Suppressor macrophage (primary cell): ENCODE data around the gene ADAMTS14.
A peak's percentile ranks its signal among the peaks of the same experiment; 100 is the strongest.
"Not testable (repeated sequence)": the region's sequence is repeated elsewhere in the genome, so short reads cannot be mapped to it uniquely, and the experiment has no call there.

ENCODE experiments used
- DNase-seq, 4 experiments: peaks; one replicate each; pipeline ENCODE4 v3.0.0-alpha.2; 2020 to 2022
- total RNA-seq, 17 experiments: gene quantifications; one replicate each; lab custom pipeline; 2026; ENCODE audit warnings: mixed read lengths in 6 of 17, inconsistent platforms in 3 of 17; lab: John Stamatoyannopoulos, UW

The ADAMTS14 gene
- 0 to 4.7 (median 0.11) reads per million in 17 experiments for total RNA-seq

- peak in 3 of 4 experiments; percentile 42 to 64 (median 47) for DNase-seq
Measured at GRCh38 chr10:70672165-70673042, at the start of gene ADAMTS14. TSS of gene ADAMTS14 (plus strand) at chr10:70672506. CDS start at chr10:70672803, 297 bp downstream.

GRCh38 chr10:70622541-70622940 is 49.8 kb upstream of the ADAMTS14 start:
- no peak for DNase-seq

- DNase-seq, result no peak
Measured at GRCh38 chr10:70622981-70623844, 49.1 kb upstream of the ADAMTS14 start.

- no peak for DNase-seq
Measured at GRCh38 chr10:70626056-70626455, 46.2 kb upstream of the ADAMTS14 start.

- DNase-seq, result no peak
Measured at GRCh38 chr10:70629338-70629737, 43.0 kb upstream of the ADAMTS14 start.

GRCh38 chr10:70631735-70632134 is 40.6 kb upstream of the ADAMTS14 start:
- DNase-seq, result not testable (repeated sequence)

GRCh38 chr10:70634011-70634410 is 38.3 kb upstream of the ADAMTS14 start:
- DNase-seq, result no peak

- DNase-seq, result not testable (repeated sequence)
Measured at GRCh38 chr10:70634515-70634914, 37.8 kb upstream of the ADAMTS14 start.

GRCh38 chr10:70639640-70640383 is 32.5 kb upstream of the ADAMTS14 start:
- DNase-seq, result not testable (repeated sequence)

- DNase-seq, result not testable (repeated sequence)
Measured at GRCh38 chr10:70643272-70643671, 29.0 kb upstream of the ADAMTS14 start.

- not testable (repeated sequence) for DNase-seq
Measured at GRCh38 chr10:70644959-70645358, 27.3 kb upstream of the ADAMTS14 start.

GRCh38 chr10:70647086-70647485 is 25.2 kb upstream of the ADAMTS14 start:
- no peak for DNase-seq

- no peak for DNase-seq
Measured at GRCh38 chr10:70648427-70648826, 23.9 kb upstream of the ADAMTS14 start.

GRCh38 chr10:70649526-70649925 is 22.8 kb upstream of the ADAMTS14 start:
- DNase-seq, result no peak

GRCh38 chr10:70650104-70650503 is 22.2 kb upstream of the ADAMTS14 start:
- DNase-seq, result no peak

GRCh38 chr10:70650718-70651117 is 21.6 kb upstream of the ADAMTS14 start:
- no peak for DNase-seq

GRCh38 chr10:70651661-70652060 is 20.6 kb upstream of the ADAMTS14 start:
- DNase-seq, result no peak

- DNase-seq, result no peak
Measured at GRCh38 chr10:70652761-70653657, 19.3 kb upstream of the ADAMTS14 start.

GRCh38 chr10:70655316-70655715 is 17.0 kb upstream of the ADAMTS14 start:
- no peak for DNase-seq

GRCh38 chr10:70656489-70656888 is 15.8 kb upstream of the ADAMTS14 start:
- DNase-seq, result peak; percentile 86 to 96 (median 93)

- DNase-seq, result no peak
Measured at GRCh38 chr10:70657041-70657440, 15.3 kb upstream of the ADAMTS14 start.
